AG10803 (cell line): ENCODE data around the gene MYO9A.

Source experiments
- DNase-seq: peaks from one replicate; pipeline ENCODE4 v3.0.0; 2010; ENCODE audit warnings: low read depth
- H3K4me3 ChIP-seq: 2 replicates; pipeline ENCODE4 v1.5.1; 2011; ENCODE audit warnings: mild to moderate bottlenecking, low read length, control low read depth
- TF ChIP-seq, protein P1 (sequence below): conservative IDR thresholded peaks from 2 replicates; pipeline ENCODE4 v1.5.1; 2011; ENCODE audit warnings: mild to moderate bottlenecking, low read length, control low read depth, inconsistent platforms

MYO9A gene

DNA sequence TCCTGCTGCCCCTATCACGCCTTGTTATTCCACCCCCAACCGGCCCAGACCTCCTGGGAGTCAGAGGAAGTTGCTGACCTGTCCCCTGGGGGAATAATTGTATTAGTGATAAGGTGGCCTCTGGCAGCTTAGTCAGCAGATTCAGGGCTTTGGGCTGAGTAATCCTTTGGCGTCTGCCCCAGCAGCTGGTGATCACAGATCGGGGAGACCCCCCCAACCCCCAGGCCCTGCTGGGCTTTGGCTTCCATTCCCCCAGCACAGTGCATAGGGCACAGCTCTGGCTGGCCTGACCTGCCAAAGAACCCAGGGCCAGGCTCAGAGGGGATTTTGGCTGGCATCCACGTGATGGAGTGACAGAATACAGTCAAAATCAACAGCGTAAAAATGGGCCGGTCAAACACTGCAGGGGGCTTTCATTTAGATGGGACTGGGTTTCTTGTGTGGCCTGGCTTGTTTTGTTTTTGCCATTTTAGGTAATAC lies 311.5 kb downstream of the MYO9A start:
- TF ChIP-seq, protein P1, sequence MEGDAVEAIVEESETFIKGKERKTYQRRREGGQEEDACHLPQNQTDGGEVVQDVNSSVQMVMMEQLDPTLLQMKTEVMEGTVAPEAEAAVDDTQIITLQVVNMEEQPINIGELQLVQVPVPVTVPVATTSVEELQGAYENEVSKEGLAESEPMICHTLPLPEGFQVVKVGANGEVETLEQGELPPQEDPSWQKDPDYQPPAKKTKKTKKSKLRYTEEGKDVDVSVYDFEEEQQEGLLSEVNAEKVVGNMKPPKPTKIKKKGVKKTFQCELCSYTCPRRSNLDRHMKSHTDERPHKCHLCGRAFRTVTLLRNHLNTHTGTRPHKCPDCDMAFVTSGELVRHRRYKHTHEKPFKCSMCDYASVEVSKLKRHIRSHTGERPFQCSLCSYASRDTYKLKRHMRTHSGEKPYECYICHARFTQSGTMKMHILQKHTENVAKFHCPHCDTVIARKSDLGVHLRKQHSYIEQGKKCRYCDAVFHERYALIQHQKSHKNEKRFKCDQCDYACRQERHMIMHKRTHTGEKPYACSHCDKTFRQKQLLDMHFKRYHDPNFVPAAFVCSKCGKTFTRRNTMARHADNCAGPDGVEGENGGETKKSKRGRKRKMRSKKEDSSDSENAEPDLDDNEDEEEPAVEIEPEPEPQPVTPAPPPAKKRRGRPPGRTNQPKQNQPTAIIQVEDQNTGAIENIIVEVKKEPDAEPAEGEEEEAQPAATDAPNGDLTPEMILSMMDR = no peak
- DNase-seq = peak; percentile 12
- H3K4me3 ChIP-seq = no peak overlapping the region

DNA sequence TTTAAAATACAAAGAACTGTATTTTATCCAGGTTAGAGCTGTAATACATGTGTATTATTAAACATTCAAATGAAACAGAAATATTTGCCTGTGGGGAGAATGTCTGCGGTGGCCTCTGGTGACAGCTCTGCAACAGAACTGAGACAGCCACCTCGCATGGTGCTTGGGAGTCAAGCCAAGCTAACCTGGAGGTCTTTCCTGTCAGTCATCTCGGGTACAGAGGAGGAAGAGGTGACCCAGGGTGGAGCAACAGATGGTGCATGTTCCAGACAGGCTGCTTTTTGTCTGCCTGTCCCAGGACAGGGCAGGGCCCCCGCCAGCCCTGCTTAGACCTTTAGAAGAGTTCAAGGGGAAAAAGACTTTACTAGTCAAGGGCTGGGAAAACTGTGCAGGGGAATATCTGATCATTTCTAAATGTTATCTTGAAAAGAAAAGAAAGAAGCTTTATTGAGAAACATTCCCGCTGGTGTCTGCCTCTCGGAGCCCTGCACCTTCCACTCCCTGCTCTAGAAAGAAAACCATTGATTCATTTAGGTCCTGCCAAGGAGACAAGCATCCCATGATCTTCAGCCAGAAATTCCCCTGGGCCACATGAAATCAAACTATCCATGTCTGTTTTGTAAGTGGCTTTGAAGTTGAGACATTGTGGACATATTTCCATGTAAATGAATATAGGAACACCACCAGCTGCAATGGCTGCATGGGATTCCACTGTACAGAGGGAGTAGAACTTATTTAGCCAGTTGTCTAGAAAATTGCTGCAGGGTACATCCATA lies 313.1 kb downstream of the MYO9A start:
- H3K4me3 ChIP-seq = no peak overlapping the region
- TF ChIP-seq, protein P1 = no peak
- DNase-seq = no peak

GRCh38 chr15:71804226-71804625 lies 313.7 kb downstream of the MYO9A start:
- H3K4me3 ChIP-seq = no peak overlapping the region
- DNase-seq = no peak
- TF ChIP-seq, protein P1 = no peak

GRCh38 chr15:71802770-71803169 lies 315.2 kb downstream of the MYO9A start:
- no peak overlapping the region for H3K4me3 ChIP-seq
- TF ChIP-seq, protein P1 = peak; percentile 20
- DNase-seq = no peak

DNA sequence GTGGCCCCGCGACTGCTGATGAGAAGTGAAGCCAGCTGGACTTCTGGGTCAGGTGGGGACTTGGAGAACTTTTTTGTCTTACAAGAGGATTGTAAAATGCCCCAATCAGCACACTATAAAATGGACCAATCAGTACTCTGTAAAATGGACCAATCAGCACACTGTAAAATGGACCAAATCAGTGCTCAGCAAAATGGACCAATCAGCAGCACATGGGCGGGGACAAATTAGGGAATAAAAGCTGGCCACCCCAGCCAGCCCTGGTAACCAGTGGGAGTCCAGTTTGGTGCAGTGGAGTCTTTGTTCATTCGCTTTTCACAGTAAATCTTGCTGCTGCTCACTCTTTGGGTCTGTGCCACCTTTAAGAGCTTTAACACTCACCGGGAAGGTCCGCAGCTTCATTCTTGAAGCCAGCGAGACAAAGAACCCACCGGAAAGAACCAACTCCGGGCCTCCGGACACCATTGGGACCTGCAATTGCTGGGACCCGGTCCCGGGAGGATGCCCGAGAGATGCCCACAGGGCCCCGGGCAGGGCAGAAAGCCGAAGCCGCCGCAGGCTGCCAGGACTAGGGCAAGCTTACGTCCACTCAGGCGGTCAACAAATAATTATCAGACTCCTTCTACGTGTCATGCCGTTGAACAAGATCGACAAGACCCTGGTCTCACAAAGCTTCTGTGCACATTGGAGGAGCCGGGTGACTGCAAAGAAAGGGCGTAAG lies 315.9 kb downstream of the MYO9A start:
- DNase-seq = no peak
- TF ChIP-seq, protein P1 = no peak
- H3K4me3 ChIP-seq = no peak overlapping the region

GRCh38 chr15:71800835-71801745 lies 316.9 kb downstream of the MYO9A start:
- DNase-seq = peak; percentile 66
- TF ChIP-seq, protein P1 = peak; percentile 97
- no peak overlapping the region for H3K4me3 ChIP-seq
